ENCODE measurements around the gene BMAL1. TPM values are rescaled to one million over a fixed set of nuclear protein-coding genes. Genes with fewer than 3 reads are reported as not detected.
"Not testable (repeated sequence)": the region's sequence is repeated elsewhere in the genome, so short reads cannot be mapped to it uniquely, and the experiment has no call there.

BMAL1 gene
- total RNA-seq, 2 experiments from 2014 or later: 18.6 to 20.2 TPM

DNA sequence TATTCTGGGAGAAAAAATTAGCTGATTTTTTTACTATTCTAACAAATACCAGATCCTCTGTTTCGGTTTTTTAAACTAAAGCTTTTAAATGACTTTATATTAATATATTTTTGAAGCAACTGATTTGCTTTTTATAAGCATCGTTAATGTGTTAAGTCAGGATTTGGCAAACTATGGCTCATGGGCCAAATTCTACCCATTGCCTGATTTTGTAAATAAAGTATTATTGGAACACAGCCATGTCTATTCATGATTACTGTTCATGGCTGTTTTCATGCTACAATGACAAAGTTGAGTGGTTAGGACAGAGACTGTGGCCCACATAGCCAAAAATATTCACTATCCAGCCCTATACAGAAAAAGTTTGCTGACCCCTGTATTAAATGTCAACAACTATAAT, 155.8 kb downstream of the BMAL1 start:
- intact Hi-C loops (cut with DNase I, micrococcal nuclease): no loop called here
- ChIA-PET CTCF (interaction anchor here (0.6 kb wide), 2 partner anchors 30 to 38 kb away, joined by 3 to 4 read pairs; partner anchors contain the start of gene BTBD10), POLR2A (no interaction called here)
- H3K27ac Mint-ChIP-seq: no peak overlapping the region
- ATAC-seq (no peak), DNase-seq (no peak)
- no peaks in the 10 kb centered on the region for H3K27me3 Mint-ChIP-seq
- peaks cover 26% of the 10 kb centered on the region for H3K36me3 Mint-ChIP-seq (ENCODE audit: low read depth)
- H3K4me3 Mint-ChIP-seq: no peak overlapping the region
- H3K9me3 Mint-ChIP-seq (ENCODE audit: low read depth): peaks cover 7% of the 10 kb centered on the region
- peaks cover 24% of the 10 kb centered on the region for H3K4me1 Mint-ChIP-seq

DNA sequence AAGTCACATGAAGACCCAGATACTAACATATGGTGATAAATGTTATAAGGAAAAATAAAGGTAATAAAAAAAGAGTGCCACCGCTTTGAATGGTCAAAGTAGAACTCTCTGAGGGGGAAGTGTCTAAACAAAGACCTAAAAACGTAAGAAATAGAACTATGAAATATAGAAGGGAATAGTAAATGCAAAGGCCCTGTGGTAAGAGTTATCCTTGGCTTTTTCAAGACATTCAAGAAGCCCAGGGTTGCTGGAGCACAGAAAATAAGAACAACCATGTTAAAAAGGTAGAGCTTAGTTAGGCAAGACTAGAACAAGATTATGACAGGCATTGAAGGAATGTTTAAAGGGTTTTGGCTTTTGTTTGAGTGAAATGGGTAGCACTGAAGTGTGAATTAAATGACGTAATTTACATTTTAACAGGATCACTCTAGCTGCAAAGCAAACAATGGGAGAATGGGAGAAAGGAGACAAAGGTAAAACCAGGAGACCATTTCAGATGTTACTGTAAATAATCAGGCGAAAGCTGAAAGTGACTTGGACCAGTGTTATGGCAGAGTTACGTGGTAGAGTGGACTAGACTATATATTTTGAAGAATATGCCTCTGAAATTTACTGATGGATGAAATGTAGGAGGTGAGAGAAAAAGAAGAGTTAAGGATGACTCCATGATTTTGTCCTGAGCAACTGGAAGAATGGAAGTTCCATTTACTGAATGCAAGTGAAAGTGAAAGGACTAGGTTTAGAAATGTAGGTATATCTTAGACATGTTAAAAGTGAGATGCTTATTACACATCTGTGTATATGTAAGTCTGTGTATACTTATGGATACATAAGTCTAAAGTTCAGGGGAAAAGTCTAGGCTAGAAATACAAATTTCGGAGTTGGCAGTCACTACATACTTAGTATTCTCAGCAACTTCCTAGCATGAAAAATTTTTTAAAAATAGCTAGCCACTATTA, 156.9 kb downstream of the BMAL1 start:
- Mint-ChIP-seq H3K27ac (no peak overlapping the region), H3K36me3 (ENCODE audit: low read depth) (peaks cover 23% of the 10 kb centered on the region), H3K4me3 (no peak overlapping the region), H3K9me3 (ENCODE audit: low read depth) (peaks cover 4% of the 10 kb centered on the region), H3K4me1 (peaks cover 21% of the 10 kb centered on the region), H3K27me3 (no peaks in the 10 kb centered on the region)
- ATAC-seq (no peak), DNase-seq (no peak)
- POLR2A ChIA-PET: no interaction called here
- CTCF ChIA-PET: no interaction called here
- intact Hi-C loops (cut with DNase I, micrococcal nuclease): no loop called here

DNA sequence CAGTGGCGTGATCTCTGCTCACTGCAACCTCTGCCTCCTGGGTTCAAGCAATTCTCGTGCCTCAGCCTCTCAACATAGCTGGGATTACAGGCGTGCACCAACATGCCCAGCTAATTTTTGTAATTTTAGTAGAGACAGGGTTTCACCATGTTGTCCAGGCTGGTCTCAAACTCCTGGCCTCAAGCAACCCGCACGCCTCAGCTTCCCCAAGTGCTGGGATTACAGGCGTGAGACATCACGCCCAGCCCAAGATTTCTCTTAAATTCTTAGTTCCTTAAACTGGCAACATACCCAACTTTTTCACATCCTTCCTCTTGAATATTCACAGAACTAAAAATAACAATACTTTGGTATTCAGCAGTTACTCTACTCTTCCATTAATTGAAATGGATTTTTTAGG, 159.2 kb downstream of the BMAL1 start:
- CTCF ChIA-PET; H3K27ac Mint-ChIP-seq; DNase-seq; intact Hi-C loops (cut with DNase I, micrococcal nuclease); H3K4me3 Mint-ChIP-seq; ATAC-seq; H3K27me3 Mint-ChIP-seq; H3K9me3 Mint-ChIP-seq (ENCODE audit: low read depth); POLR2A ChIA-PET: not testable (repeated sequence)
- peaks cover 26% of the 10 kb centered on the region for H3K4me1 Mint-ChIP-seq
- H3K36me3 Mint-ChIP-seq (ENCODE audit: low read depth): peaks cover 16% of the 10 kb centered on the region

Other genes starting within 250 kb of the BMAL1 start
- 10 to 100 TPM; 20.1 to 25.4 TPM for gene BTBD10, start 185.4 kb downstream of the BMAL1 start, total RNA-seq
- gene PTH, start 218.2 kb downstream of the BMAL1 start, total RNA-seq: not detected

Data from activated CD4-positive, alpha-beta T cell treated with anti-CD3 and anti-CD28 coated beads for 36 hours (primary cell).